K562 (cell line): Measurements from ENCODE around the gene CNTN2. TPM values are rescaled to one million over a fixed set of nuclear protein-coding genes. Genes with fewer than 3 reads are reported as not detected.

Source experiments
- CTCF ChIP-seq, 3 experiments: IDR thresholded peaks in 2 of 3; conservative IDR thresholded peaks in 1 of 3; 2 replicates each; pipeline ENCODE4 v1.5.1; 2011 to 2012; ENCODE audit warnings: low read length in 3 of 3, mild to moderate bottlenecking in 3 of 3, control low read depth in 2 of 3, improper control_type of control experiment in 1 of 3, inconsistent platforms in 1 of 3, low read depth in 1 of 3, mixed read lengths in 1 of 3, moderate library complexity in 1 of 3; ENCODE audit not compliant: insufficient read depth in 2 of 3
- E4F1 ChIP-seq: fragments of 250-450 bp; sonication (Bioruptor Pico); IDR thresholded peaks from 2 replicates; pipeline ENCODE4 v1.5.0; 2021; ENCODE audit warnings: mild to moderate bottlenecking, borderline replicate concordance
- EGR1 ChIP-seq: fragments of 450-650 bp; conservative IDR thresholded peaks from 2 replicates; pipeline ENCODE4 v1.6.1; 2017; ENCODE audit warnings: mild to moderate bottlenecking
- EP400 ChIP-seq: fragments of 450-650 bp; IDR thresholded peaks from 2 replicates; pipeline ENCODE4 v1.6.1; 2017; ENCODE audit warnings: antibody characterized with exemption, mild to moderate bottlenecking, moderate library complexity
- GABPB2 ChIP-seq: fragments of 250-450 bp; sonication (Bioruptor Pico); conservative IDR thresholded peaks from 2 replicates; pipeline ENCODE4 v1.5.1; 2021; ENCODE audit warnings: mild to moderate bottlenecking
- HMGXB4 ChIP-seq: sonication (generic); formaldehyde crosslinking; IDR thresholded peaks from 2 replicates; pipeline ENCODE4 v1.8.1; 2023; ENCODE audit warnings: mild to moderate bottlenecking, missing genetic modification reagents
- HSF4 ChIP-seq: fragments of 250-450 bp; sonication (Bioruptor Pico); IDR thresholded peaks from 2 replicates; pipeline ENCODE4 v2.1.2; 2022; ENCODE audit warnings: mild to moderate bottlenecking, moderate library complexity, borderline replicate concordance
- NFATC3 ChIP-seq: fragments of 450-650 bp; IDR thresholded peaks from 2 replicates; pipeline ENCODE4 v1.6.1; 2017; ENCODE audit warnings: mild to moderate bottlenecking
- NFRKB ChIP-seq: fragments of 450-650 bp; IDR thresholded peaks from 2 replicates; pipeline ENCODE4 v1.6.1; 2016; ENCODE audit warnings: low read depth
- NR1H2 ChIP-seq: sonication (generic); formaldehyde crosslinking; IDR thresholded peaks from 2 replicates; pipeline ENCODE4 v1.4.0; 2020; ENCODE audit warnings: mild to moderate bottlenecking, missing genetic modification reagents
- PCBP1 ChIP-seq: fragments of 200-400 bp; formaldehyde crosslinking; IDR thresholded peaks from 2 replicates; pipeline ENCODE4 v1.6.1; 2018; ENCODE audit warnings: mild to moderate bottlenecking, low read depth, low read length; ENCODE audit not compliant: poor library complexity, severe bottlenecking
- PHF21A ChIP-seq: fragments of 450-650 bp; IDR thresholded peaks from 2 replicates; pipeline ENCODE4 v1.6.1; 2017; ENCODE audit warnings: low read depth, borderline replicate concordance
- PML ChIP-seq: IDR thresholded peaks from 2 replicates; pipeline ENCODE4 v1.6.1; 2012; ENCODE audit warnings: low read length, inconsistent platforms
- RBM22 ChIP-seq: fragments of 200-400 bp; formaldehyde crosslinking; IDR thresholded peaks from 2 replicates; pipeline ENCODE4 v1.6.1; 2018; ENCODE audit warnings: low read length, low read depth; ENCODE audit not compliant: poor library complexity, severe bottlenecking
- SUPT5H ChIP-seq: fragments of 450-650 bp; IDR thresholded peaks from 2 replicates; pipeline ENCODE4 v1.6.1; 2016
- TAF9B ChIP-seq: fragments of 450-650 bp; IDR thresholded peaks from 2 replicates; pipeline ENCODE4 v1.6.1; 2018; ENCODE audit warnings: mild to moderate bottlenecking; ENCODE audit not compliant: partially characterized antibody
- TSC22D4 ChIP-seq: fragments of 450-650 bp; IDR thresholded peaks from 2 replicates; pipeline ENCODE4 v1.6.1; 2016; ENCODE audit warnings: missing genetic modification characterization, missing biosample characterization, control low read depth
- USF1 ChIP-seq: sonication (generic); formaldehyde crosslinking; IDR thresholded peaks from 2 replicates; pipeline ENCODE4 v1.9.0; 2022; ENCODE audit warnings: mild to moderate bottlenecking, missing genetic modification reagents
- ZC3H8 ChIP-seq: fragments of 450-650 bp; IDR thresholded peaks from 2 replicates; pipeline ENCODE4 v1.6.1; 2017
- ZFP91 ChIP-seq: sonication (generic); formaldehyde crosslinking; IDR thresholded peaks from 2 replicates; pipeline ENCODE4 v1.8.0; 2022; ENCODE audit warnings: mild to moderate bottlenecking, missing genetic modification reagents
- polyA plus RNA-seq, 8 experiments: library from polyadenylated mRNA; depleted of rRNA in 4 of 8; stranded (reverse) in 5 of 8; unstranded in 3 of 8; fragments of >200 nt; fragmentation: Nextera tagmentation in 2 of 8; fragmentation: Illumina TruSeq in 1 of 8; extraction: Ambion mirVana in 2 of 8; extraction: Trizol in 1 of 8; gene quantifications; 2 replicates each; pipeline versions ENCODE4 v1.2.1 to v1.2.3, GENCODE V29; 2011 to 2014; ENCODE audit warnings: inconsistent platforms in 1 of 8, missing spikeins in 1 of 8
- total RNA-seq, 7 experiments: library from RNA; depleted of rRNA in 6 of 7; stranded (reverse); fragments of >200 nt in 6 of 7; fragmentation: Illumina TruSeq in 2 of 7; extraction: Trizol in 2 of 7; gene quantifications; 2 replicates each; pipeline versions ENCODE4 v1.2.1 to v1.2.3, GENCODE V29; 2011 to 2021; ENCODE audit warnings: low replicate concordance in 1 of 7

Gene CNTN2
- total and polyA plus RNA-seq, 9 of the 15 experiments (the other 6 are each of a cell fraction or from before 2014, with no cell fraction given): not detected

- TF ChIP-seq TSC22D4 (no peak), PHF21A (peak; percentile 93), GABPB2 (CRISPR knock-in tag) (peak; percentile 90; the same call in 1 of the 2 replicates), E4F1 (CRISPR knock-in tag) (no peak; the same call in 1 of the 2 replicates), HMGXB4 (CRISPR knock-in tag) (peak; percentile 97), ZFP91 (peak; percentile 83), EP400 (peak; percentile 94), HSF4 (no peak; the same call in 1 of the 2 replicates), NFATC3 (peak; percentile 95), USF1 (CRISPR knock-in tag) (no peak), EGR1 (peak; percentile 89), SUPT5H (peak; percentile 99), CTCF (IDR thresholded peaks at IDR 0.05 in 2 of 3, conservative IDR thresholded peaks at IDR 0.05 in 1 of 3; ENCODE audit: insufficient read depth in 2 of 3, low read depth in 1 of 3, low read length in 3 of 3) (peak; percentile 98 to 99 (median 99)), RBM22 (no peak), NFRKB (peak; percentile 96; the same call in 1 of the 2 replicates), NR1H2 (peak; percentile 65; the same call in 1 of the 2 replicates), TAF9B (peak; percentile 92), ZC3H8 (no peak), PML (peak; percentile 77), PCBP1 (no peak)
Observed at GRCh38 chr1:205121660-205122488, 78.9 kb downstream of the CNTN2 start, which contains the start of gene RBBP5 (continued).
